Kidney epithelial cell (primary cell): ENCODE results near the gene AGAP3. TPM values are rescaled to one million over a fixed set of nuclear protein-coding genes. Genes with fewer than 3 reads are reported as not detected.

ENCODE experiments used
- DNase-seq: peaks from one replicate; pipeline ENCODE4 v3.0.0-alpha.2; 2010; ENCODE audit warnings: low read depth
- H3K27me3 ChIP-seq: 2 replicates; pipeline ENCODE4 v1.6.0; 2011; ENCODE audit warnings: low read length; ENCODE audit not compliant: control insufficient read depth, insufficient read depth
- H3K36me3 ChIP-seq: 2 replicates; pipeline ENCODE4 v1.5.1; 2011; ENCODE audit warnings: low read length; ENCODE audit not compliant: control insufficient read depth, insufficient read depth
- H3K4me3 ChIP-seq: 2 replicates; pipeline ENCODE4 v1.5.1; 2011; ENCODE audit warnings: low read depth, mild to moderate bottlenecking, control low read depth, low read length
- CTCF ChIP-seq: IDR thresholded peaks from 2 replicates; pipeline ENCODE4 v1.5.1; 2011; ENCODE audit warnings: mild to moderate bottlenecking, moderate library complexity, low read length, control low read depth, inconsistent platforms; ENCODE audit not compliant: insufficient read depth, poor library complexity, severe bottlenecking
- total RNA-seq: library from RNA; depleted of rRNA; stranded (reverse); fragments of >200 nt; gene quantifications from 2 replicates; pipeline ENCODE4 v1.2.3, GENCODE V29; 2015

AGAP3 gene
- total RNA-seq, 1 donor from 2014 or later, result 77.4 TPM

DNA sequence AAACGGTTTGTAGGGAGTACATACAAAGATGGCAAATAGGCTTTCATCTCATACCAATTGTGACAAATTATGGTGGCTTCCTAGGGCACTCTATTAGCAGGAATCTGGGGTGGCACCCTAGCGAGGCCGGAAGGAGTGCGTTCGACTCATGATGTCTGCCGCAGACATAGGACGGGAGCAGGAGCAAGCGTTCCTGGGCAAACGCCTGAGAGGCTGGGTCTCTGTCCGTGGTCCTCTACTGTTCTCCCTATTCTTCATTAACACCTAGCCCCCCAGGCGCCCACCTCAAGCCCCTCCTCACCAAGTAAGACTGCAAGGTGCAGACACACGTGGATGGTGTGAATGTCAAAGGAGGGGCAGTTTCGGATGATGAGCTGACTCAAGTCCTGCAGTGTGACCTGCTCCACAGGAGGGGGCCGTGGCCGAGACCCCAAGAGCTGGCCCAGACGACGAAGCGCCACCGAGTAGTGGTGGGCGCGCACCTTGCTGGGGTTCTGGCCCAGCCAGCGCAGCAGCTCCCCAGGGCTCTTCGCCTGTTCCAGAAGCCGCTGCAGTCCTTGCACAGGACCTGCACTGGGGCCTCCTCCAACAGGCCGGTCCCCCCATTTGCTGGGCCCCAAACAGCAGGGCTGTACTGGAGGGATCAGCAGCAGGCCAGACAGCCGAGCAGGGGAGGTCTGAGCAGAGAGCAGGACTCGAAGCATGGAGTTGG lies 6.9 kb upstream of the AGAP3 start:
- no peak for TF ChIP-seq CTCF
- H3K27me3 ChIP-seq, result no peaks in the 10 kb centered on the region
- no peak for DNase-seq
- H3K4me3 ChIP-seq, result peak overlapping the region; percentile 84
- peaks cover 2% of the 10 kb centered on the region for H3K36me3 ChIP-seq

DNA sequence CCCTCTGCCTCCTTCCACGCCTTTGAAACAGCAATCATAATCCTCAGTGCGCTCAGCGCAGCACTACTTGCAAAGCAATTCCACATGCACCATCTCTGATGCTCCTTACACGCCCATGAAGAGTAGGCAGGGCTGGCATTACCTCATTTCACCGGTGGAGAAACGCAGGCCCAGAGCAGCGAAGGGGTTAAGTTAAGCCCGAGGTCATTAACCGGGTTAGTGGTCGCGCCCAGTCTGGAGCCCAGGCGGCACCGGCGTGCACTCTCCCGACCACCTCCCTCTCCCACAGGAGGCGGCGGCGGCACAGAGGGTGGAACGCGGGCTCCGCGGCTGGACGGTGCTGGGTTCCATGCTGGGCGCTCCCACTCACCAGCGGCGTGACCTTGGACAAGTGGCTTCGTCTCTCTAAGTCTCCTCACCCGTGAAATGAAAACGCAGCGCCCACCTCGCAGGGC lies 6.2 kb upstream of the AGAP3 start:
- DNase-seq, result no peak
- no peaks in the 10 kb centered on the region for H3K27me3 ChIP-seq
- peaks cover 2% of the 10 kb centered on the region for H3K36me3 ChIP-seq
- peak overlapping the region; percentile 84 for H3K4me3 ChIP-seq
- TF ChIP-seq CTCF, result no peak

- TF ChIP-seq CTCF, result no peak
- H3K27me3 ChIP-seq, result no peaks in the 10 kb centered on the region
Observed at GRCh38 chr7:151080522-151081169, 5.6 kb upstream of the AGAP3 start, which contains the start of gene FASTK. TSS of gene FASTK (minus strand) at chr7:151080809. CDS start at chr7:151080766, 43 bp downstream.

GRCh38 chr7:151081170-151082101 lies 4.8 kb upstream of the AGAP3 start:
- Histone ChIP-seq H3K27me3 (no peaks in the 10 kb centered on the region), H3K36me3 (peaks cover 1% of the 10 kb centered on the region), H3K4me3 (peak overlapping the region; percentile 11)
- no peak for TF ChIP-seq CTCF
- DNase-seq, result no peak

More at GRCh38 chr7:151080522-151081169, 5.6 kb upstream of the AGAP3 start, which contains the start of gene FASTK:
- no peak for DNase-seq
- H3K4me3 ChIP-seq, result peak within 1 kb of the TSS; percentile 84
- peaks cover 1% of the 10 kb centered on the region for H3K36me3 ChIP-seq

DNA sequence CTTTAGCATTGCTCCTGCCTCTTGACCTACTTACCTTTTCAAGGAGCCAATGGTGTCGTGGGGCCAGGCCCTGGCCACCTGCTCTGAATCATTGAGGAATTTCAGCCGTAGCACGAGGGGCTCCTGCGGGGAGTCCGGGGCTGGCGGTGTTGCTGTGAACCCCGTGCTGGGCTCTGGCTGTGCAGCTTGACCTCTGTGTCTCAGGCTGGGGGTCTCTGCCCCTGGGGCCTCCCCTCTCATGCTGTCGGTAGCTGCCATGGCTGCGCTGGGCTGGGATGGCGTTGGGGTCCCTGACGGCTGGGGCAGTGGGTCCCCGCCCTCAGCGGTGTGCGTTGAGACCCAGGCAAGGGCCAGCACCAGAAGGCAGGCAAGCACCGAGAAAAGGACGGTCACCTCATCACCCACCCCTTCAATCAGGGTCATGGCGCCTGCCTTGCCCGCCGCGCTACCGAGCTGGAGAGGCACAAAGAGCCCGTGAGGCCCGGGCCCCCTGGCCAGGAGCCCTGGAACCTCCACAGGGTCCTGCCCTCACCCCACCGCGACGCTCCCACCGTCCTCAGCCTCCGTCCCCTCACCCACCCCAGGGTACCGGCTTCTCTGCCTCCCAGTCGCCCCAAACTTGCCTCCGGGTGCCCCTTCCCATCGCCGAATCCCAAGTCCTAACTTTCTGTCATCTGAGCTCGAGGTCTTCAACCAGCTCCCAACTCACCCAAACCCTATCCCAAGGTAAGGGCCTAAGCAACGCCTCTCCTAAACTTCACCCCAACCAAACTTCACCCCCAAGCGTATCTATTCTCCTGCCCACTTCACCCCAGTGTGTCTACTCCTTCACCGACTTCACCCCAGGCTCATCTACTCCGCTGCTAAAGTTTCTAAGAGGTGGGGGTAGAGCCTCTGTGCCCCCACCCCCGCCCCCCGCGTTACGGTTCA lies 3.9 kb upstream of the AGAP3 start:
- Histone ChIP-seq H3K4me3 (peak overlapping the region; percentile 84), H3K27me3 (no peaks in the 10 kb centered on the region), H3K36me3 (no peaks in the 10 kb centered on the region)
- DNase-seq, result no peak
- no peak for TF ChIP-seq CTCF
